GM18870 (cell line): ENCODE measurements around the gene KEAP1.

Experiments
- ATAC-seq: cut with Tn5 transposase; IDR thresholded peaks from one replicate; pipeline ENCODE4 v1.9.1; 2021; ENCODE audit warnings: moderate library complexity; ENCODE audit not compliant: unreplicated experiment

KEAP1 gene

DNA sequence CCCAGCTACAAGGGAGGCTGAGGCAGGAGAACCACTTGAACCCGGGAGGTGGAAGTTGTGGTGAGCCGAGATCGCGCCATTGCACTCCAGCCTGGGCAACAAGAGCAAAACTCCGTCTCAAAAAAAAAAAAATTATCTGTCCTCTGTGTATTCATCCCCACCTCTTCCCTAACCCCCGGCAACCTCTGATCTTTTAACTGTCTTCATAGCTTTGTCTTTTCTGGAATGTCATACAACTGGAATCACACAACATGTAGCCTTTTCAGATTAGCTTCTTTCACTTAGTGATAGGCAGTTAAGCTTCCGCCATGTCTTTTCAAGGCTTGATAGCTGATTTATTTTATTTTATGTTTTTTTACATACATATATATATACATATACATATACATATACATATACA is 22.5 kb upstream of the KEAP1 start:
- no peak for ATAC-seq

- ATAC-seq: no peak
Measured at GRCh38 chr19:10523135-10523636, 20.0 kb upstream of the KEAP1 start.

- no peak for ATAC-seq
Measured at GRCh38 chr19:10521461-10522171, 18.5 kb upstream of the KEAP1 start.

GRCh38 chr19:10520652-10521318 is 17.6 kb upstream of the KEAP1 start:
- no peak for ATAC-seq

GRCh38 chr19:10519421-10519820 is 16.3 kb upstream of the KEAP1 start:
- ATAC-seq: no peak

- no peak for ATAC-seq
Measured at GRCh38 chr19:10518444-10519361, 15.5 kb upstream of the KEAP1 start.

GRCh38 chr19:10517760-10518443 is 14.7 kb upstream of the KEAP1 start:
- ATAC-seq: no peak

GRCh38 chr19:10517361-10517759 is 14.2 kb upstream of the KEAP1 start, which contains the start of gene S1PR5:
Gene S1PR5, minus strand, starts transcription at chr19:10517447. Its CDS starts 2,436 bp downstream, at chr19:10515011.
- ATAC-seq: no peak

DNA sequence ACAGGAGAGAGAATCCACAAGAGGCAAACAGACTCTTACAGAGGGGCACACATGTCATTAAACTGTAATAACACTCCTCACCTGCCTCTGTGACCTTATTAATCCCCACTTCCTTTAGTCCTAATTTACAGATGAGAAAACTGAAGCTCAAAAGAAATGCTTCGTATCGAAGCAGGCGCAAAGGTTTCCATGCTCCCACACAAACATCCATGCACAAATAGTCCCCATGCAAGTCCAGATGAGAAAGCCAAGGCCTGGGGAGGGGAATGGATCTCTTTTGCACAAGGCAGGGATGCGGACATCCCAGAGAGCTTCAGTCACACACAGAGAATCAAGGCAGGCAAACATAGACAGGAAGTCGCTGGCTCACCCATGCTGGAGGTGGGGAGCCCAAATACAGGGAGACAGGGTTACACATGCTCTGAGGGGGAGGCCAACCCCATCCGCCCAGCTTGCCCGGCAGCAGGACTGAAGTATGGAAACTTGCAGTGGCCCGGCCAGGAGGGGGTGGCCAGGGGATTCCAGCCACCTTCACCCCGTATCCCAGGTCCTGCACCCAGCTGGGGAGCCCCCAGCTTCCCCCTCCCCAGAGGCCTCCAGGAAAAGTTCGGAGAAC is 13.6 kb upstream of the KEAP1 start:
- no peak for ATAC-seq

- no peak for ATAC-seq
Measured at GRCh38 chr19:10516064-10516385, 12.9 kb upstream of the KEAP1 start.

GRCh38 chr19:10514211-10515145 is 11.3 kb upstream of the KEAP1 start:
- ATAC-seq: no peak

DNA sequence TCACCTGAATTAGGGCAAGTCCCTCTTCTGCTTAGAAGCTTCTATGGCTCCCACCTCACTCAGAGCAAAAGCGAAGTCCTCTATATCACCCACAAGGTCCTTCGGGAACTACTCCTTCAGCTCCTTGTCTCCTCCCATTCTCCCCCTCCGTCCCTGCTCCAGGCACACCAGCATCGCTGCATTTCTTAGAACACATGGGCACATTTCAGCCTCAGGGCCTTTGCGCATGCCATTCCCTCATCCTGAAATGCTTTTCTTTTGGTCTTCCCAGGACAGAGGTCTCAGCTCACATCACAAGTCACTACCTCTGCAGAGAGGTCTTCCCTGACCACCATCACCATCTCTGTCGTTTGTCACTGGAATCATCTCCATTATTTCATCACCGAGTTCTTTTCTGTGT is 10.1 kb upstream of the KEAP1 start:
- no peak for ATAC-seq

DNA sequence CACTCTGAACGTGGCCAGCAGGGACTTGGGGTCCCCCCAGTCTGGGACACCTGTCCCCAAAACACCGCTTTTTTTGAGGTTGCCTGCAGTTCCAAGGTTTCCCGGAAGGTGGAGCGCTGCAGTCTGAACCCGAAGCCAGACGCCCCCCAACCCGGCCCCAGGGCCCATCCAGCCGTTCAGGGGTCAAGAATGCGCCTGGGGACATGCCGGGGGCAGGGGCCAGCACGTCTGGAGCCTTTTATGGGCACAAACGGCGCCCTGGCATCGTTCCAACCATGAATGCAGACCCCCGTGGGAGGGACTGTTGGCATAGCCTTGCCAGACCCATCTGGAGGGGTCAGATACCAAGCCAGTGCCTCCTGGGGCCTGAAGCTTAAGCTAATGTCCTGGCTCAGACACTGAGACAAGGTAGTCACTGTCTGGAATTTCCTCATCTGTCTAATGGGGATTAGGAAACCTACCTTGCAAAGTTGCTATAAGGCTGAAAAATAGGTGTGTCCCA is 7.2 kb upstream of the KEAP1 start:
- ATAC-seq: no peak

- ATAC-seq: no peak
Measured at GRCh38 chr19:10508707-10509106, 5.6 kb upstream of the KEAP1 start.

- no peak for ATAC-seq
Measured at GRCh38 chr19:10508036-10508435, 4.9 kb upstream of the KEAP1 start.

DNA sequence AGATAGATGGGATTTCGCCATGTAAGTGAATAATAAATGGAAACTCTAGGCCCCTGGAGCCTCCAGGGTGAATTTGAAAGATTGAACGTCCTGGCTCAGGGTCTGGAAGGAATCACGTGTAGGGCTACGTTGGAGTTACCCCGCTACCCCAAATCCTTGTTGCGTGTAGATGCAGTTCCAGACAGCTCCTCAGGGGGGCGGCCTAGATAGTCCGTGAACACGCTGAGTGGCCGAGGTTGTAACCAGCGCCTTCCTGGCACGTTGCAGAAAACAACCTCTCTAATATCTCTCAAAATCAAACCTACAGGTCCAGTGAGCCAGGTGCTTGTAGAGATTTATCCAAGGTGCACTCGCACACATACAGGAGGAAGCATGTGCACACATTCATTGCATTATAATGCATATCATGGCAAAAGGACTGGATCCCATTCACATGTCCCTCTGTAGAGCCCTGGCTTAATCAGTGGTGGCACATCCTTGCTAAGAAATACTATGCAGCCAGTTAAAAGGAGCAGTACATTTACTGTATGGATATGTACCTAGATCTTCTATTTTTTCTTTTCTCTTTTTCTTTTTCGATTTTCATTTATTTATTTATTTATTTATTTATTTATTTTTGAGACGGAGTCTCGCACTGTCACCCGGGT is 2.5 kb upstream of the KEAP1 start:
- ATAC-seq: no peak

DNA sequence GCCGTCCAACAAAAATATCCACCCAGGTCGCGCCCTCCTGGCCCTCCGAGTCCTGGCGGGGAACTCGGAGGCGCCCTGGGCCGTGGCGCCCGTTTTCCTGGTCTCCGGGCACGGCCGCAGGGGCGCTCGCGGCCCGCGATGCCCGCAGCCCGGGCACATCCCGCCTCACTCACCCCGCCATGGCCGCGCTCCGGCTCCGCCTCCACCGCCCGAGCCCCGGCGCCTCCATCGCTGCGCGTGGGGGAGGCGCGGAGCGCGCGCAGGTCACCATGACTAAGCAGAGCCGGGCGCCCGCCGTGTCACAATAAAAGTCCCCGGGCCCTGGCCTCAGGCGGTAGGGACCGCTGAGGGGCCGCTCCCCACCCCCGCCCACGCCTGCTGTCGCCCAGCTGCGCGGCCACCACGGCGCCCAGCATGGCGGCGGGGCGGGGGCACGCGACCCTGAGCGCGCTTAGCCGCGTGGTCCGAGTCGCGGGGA is 593 bp downstream of the KEAP1 start:
- ATAC-seq: peak; percentile 56

GRCh38 chr19:10501971-10502523 is 1.1 kb downstream of the KEAP1 start:
- peak; percentile 39 for ATAC-seq
